NT2/D1 (cell line): ENCODE measurements around the gene CHMP4B.

Experiments used
- SUZ12 ChIP-seq: IDR thresholded peaks from 2 replicates; pipeline ENCODE4 v1.6.1; 2011; ENCODE audit not compliant: insufficient read length, insufficient read depth; ENCODE audit errors: extremely low read depth
- YY1 ChIP-seq: IDR thresholded peaks from 2 replicates; pipeline ENCODE4 v1.6.1; 2011; ENCODE audit not compliant: insufficient read length, insufficient read depth
- ZNF274 ChIP-seq: IDR thresholded peaks from 2 replicates; pipeline ENCODE4 v1.6.1; 2011; ENCODE audit warnings: mild to moderate bottlenecking, low read depth, low read length

DNA sequence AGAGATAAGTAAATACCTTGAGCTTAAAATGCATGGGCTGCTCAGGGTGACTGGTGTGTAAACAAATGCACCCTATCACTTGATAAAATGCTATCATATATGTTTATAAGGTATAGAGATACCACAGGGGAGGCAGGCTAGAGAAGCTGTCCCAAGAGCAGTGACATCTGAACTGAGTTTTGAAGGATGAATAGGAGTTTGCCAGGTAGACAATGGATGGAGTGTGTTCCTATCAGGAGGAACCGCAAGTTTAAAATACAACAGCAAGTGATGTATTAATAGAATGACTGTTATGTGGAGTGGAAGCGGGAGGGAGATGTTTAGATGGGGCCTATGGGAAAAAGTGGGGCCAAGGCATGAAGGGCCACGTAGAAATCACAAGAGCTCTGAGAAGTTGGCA is 38.7 kb upstream of the CHMP4B start:
- TF ChIP-seq ZNF274 (no peak), SUZ12 (no peak), YY1 (no peak)
